Astrocyte of the spinal cord (primary cell): Measurements from ENCODE around the gene RTRAF.

Experiments used
- DNase-seq: peaks from one replicate; pipeline ENCODE4 v3.0.0; 2011; ENCODE audit warnings: low read depth, low spot score
- H3K4me3 ChIP-seq: 2 replicates; pipeline ENCODE4 v1.5.1; 2011; ENCODE audit warnings: low read depth, mild to moderate bottlenecking, low read length, moderate library complexity
- in situ Hi-C: cut with HindIII; loops from 2 replicates; pipeline ENCODE4 v1.10.0; 2017; ENCODE audit warnings: low sequenced_read_pairs
- TF ChIP-seq, protein P1 (sequence below): IDR thresholded peaks from 2 replicates; pipeline ENCODE4 v1.5.1; 2012; ENCODE audit warnings: low read depth, mild to moderate bottlenecking, low read length, inconsistent platforms

The RTRAF gene

DNA sequence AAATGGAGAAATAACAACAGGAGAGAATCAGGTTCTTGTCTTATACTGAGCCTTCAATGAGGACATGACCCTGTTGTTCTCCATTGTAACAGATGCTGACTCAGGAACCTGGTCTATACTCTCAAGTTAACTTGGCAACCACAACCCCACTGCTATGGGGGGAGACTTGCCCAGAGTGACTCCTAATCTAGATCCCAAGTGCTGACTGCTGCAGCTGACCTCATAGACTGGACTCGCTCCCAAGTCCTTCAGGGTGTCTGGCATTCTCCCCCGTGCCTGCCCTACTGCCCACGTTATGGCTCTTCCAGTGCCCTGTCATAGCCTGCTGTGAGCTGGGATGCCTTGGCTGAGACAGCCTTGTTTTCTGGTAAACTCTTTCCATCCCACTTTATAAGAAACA is 42.4 kb downstream of the RTRAF start:
- peak; percentile 92 for DNase-seq
- H3K4me3 ChIP-seq: no peak overlapping the region
- TF ChIP-seq, protein P1, sequence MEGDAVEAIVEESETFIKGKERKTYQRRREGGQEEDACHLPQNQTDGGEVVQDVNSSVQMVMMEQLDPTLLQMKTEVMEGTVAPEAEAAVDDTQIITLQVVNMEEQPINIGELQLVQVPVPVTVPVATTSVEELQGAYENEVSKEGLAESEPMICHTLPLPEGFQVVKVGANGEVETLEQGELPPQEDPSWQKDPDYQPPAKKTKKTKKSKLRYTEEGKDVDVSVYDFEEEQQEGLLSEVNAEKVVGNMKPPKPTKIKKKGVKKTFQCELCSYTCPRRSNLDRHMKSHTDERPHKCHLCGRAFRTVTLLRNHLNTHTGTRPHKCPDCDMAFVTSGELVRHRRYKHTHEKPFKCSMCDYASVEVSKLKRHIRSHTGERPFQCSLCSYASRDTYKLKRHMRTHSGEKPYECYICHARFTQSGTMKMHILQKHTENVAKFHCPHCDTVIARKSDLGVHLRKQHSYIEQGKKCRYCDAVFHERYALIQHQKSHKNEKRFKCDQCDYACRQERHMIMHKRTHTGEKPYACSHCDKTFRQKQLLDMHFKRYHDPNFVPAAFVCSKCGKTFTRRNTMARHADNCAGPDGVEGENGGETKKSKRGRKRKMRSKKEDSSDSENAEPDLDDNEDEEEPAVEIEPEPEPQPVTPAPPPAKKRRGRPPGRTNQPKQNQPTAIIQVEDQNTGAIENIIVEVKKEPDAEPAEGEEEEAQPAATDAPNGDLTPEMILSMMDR: no peak
- in situ Hi-C loops: no loop called here

DNA sequence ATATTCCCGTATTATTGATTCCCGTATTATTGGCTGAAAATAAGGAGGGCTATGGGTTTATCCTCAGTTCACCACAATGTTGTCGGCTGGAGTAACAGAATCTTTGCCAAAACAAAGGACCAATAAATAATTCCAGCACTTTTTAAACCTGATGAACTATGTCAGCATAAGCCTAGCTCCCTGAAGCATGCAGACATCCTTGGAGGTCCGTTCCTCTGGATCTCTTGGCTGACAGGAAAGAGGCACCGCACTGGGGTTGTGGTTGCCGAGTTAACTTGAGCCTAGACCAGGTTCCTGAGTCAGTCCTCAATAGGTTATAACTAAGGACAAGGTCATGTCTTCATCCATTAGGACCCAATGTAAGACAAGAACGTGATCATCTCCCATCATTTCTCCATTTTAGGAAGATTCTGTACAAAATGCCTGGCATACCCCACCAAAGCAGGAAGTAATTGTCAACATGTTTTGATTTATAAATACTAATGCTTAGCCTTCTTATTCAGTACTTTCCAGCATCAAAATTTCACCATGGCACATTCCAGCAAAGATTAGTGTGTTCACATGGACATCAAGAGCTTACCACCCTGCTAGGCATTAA is 43.0 kb downstream of the RTRAF start:
- no peak for DNase-seq
- TF ChIP-seq, protein P1: no peak
- H3K4me3 ChIP-seq: no peak overlapping the region
- in situ Hi-C loops: no loop called here

DNA sequence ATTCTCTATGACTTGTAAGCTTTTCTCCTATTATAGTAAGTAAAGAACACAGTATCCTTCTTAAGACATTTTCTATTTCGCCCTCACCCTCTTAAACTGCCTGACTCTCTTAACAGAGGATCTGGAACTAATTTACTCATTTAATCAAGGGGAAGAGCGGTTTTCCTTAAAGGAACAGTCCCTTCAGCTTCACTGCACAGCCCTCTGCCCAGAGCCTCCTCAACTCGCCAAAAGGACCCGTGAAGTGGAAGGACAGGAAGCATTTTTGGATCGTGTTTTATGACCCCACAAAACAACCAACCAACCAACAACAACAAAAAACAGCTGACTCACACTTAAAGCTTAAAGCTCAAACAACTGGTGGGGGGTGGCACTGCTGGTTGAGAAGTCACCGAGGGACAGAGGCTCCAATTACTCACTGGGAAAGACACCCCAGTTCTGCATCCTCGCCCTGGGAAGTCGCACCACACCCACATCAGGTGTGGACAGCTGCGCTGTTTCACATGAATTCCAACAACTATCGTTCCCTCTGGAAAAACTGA is 43.8 kb downstream of the RTRAF start:
- H3K4me3 ChIP-seq: no peak overlapping the region
- TF ChIP-seq, protein P1: no peak
- in situ Hi-C loops: no loop called here
- DNase-seq: peak; percentile 62

DNA sequence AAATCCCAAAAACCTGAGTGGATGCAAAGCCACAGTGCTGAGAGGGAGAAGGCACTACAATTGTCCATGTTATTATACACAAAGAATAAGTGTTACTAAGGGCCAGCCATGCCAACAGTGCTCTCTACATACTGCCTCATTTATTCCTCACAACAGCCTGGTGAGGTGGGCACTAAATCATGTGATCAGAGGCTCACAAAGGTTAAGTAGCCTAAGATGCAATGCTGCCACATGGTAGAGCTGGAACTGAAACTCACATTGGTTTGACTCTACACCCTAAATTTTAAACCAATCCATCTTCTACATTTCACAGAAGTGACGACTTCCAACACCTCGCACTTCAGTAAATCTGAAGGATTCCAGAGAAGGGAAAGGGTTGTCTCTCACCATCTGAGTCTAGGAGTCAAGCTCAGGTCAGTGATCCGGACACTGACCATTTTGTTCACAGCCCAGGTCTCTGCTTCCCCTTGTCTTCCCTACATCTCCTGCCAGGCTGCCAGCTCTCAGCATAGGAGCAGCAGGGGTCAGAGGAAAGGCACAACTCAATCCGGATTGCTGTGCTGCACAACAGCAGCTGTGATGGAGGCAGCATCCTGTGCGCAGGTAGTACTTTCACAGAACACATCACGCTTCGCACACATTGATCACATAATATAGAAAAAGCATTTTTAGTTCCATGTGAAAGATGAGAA is 49.9 kb downstream of the RTRAF start:
- in situ Hi-C loops: no loop called here
- no peak overlapping the region for H3K4me3 ChIP-seq
- DNase-seq: no peak
- TF ChIP-seq, protein P1: no peak

DNA sequence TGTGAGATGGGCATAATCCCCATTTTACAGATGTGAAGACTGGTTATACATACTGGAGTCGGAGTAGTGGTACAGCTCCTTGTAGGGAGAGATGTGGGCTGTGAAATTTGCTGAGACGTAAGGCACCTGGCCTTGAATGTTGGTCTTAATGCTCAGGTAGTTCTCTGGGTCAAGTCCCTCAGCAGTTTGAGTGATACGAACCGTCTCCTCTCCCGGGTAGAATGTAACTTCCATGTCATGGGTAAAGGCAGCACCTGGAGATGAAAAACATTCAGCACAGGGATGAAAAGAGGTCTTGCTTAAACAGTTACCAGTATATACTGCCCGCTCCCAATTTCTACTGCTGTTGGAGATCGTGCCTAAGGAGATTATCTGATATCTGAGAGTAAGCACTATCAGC is 51.3 kb downstream of the RTRAF start:
- TF ChIP-seq, protein P1: no peak
- no peak for DNase-seq
- no peak overlapping the region for H3K4me3 ChIP-seq
- in situ Hi-C loops: no loop called here

DNA sequence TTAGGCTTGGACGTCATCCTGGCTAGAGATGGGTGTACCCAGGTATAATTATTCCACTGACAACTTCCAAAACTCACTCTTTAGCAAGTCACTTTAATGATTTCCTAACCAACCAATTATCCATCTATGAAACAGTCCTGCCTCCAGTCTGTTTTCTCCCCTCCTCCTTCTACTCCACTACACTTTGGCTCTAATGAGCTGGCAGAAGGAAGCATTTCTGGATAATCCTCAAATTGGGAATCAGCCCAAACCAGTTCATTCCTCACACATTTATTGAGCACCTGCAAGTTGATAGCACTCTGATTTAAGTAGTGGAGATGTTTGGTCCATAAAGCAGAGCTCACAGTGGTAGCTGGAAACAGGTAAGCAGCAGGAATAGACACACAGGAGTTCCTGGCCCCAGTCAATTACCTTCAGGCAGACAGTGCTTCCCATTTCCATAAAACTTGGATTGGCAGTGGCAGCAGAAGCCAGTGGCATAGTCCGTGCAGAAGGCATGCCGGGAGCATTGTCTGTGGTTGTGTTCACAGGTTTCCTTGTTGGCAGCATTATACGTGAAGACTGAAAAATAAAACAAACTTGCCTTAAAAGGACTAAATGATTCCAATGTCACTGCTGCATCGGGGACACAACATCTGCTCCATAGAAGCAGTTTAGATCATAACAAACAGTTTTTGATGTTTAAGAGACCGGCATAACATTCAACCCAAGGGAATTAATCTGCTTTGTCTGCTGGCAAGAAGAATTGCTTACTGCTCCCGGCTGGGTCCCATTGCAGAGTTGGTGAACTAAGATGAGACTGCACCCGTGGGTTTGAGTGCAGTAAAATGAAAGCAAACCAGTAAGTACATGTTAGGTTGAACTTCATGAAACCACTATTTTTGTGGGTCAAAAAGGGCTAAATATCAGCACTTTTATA is 53.3 kb downstream of the RTRAF start:
- TF ChIP-seq, protein P1: no peak
- DNase-seq: no peak

More for the DNA sequence above, 53.3 kb downstream of the RTRAF start:
- in situ Hi-C loops: no loop called here
- H3K4me3 ChIP-seq: no peak overlapping the region
